HL-60 (cell line): ENCODE measurements around the gene KYAT1.

ENCODE experiments used
- GABPA ChIP-seq: IDR thresholded peaks from 2 replicates; pipeline ENCODE4 v1.6.1; 2012; ENCODE audit warnings: low read depth
- REST ChIP-seq: IDR thresholded peaks from 2 replicates; pipeline ENCODE4 v1.6.1; 2012; ENCODE audit warnings: low read depth; ENCODE audit not compliant: insufficient replicate concordance
- SPI1 ChIP-seq: IDR thresholded peaks from 2 replicates; pipeline ENCODE4 v1.6.1; 2012; ENCODE audit warnings: low read depth, mild to moderate bottlenecking, borderline replicate concordance
- TF ChIP-seq, protein P1 (sequence below): IDR thresholded peaks from one replicate; pipeline ENCODE4 v1.5.1; 2011; ENCODE audit warnings: low read length, control low read depth, inconsistent platforms; ENCODE audit not compliant: insufficient read depth

- TF ChIP-seq, protein P1, sequence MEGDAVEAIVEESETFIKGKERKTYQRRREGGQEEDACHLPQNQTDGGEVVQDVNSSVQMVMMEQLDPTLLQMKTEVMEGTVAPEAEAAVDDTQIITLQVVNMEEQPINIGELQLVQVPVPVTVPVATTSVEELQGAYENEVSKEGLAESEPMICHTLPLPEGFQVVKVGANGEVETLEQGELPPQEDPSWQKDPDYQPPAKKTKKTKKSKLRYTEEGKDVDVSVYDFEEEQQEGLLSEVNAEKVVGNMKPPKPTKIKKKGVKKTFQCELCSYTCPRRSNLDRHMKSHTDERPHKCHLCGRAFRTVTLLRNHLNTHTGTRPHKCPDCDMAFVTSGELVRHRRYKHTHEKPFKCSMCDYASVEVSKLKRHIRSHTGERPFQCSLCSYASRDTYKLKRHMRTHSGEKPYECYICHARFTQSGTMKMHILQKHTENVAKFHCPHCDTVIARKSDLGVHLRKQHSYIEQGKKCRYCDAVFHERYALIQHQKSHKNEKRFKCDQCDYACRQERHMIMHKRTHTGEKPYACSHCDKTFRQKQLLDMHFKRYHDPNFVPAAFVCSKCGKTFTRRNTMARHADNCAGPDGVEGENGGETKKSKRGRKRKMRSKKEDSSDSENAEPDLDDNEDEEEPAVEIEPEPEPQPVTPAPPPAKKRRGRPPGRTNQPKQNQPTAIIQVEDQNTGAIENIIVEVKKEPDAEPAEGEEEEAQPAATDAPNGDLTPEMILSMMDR: no peak
- no peak for TF ChIP-seq SPI1
- TF ChIP-seq REST: no peak
- TF ChIP-seq GABPA: no peak
These were observed 5.3 kb upstream of the KYAT1 start for GRCh38 chr9:128887049-128887448.
